Stimulated activated CD4-positive, alpha-beta T cell treated with anti-CD3 and anti-CD28 coated beads, Interleukin-4, amount 100 ng/mL, for 4 hours (primary cell): Measurements from ENCODE around the gene IFT88.
"Not testable (repeated sequence)": the region's sequence is repeated elsewhere in the genome, so short reads cannot be mapped to it uniquely, and the experiment has no call there.

Experiments
- DNase-seq, 2 experiments: peaks; one replicate each; pipeline ENCODE4 v3.0.0-alpha.2; 2020

Gene IFT88

DNA sequence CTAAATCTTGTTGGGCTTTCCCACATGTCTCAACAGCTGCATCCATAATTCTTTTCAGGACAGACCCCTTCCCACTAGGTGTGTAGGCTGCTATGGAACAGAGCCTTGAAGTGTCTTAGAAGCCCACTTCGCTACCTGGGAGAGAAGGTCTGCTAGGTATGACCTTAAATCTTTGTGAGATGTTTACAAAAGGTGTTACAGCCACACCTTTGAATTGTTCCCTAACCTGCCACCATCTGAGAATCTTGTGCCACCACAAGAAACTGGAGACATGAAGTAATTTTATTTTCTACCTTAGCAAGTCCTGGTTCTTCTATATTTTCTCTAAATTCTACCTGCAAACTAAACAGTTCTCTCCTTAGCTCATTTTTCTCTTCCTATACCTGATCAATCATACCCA lies 69.1 kb downstream of the IFT88 start:
- no peak for DNase-seq

GRCh38 chr13:20637811-20638210 lies 70.9 kb downstream of the IFT88 start:
- no peak for DNase-seq

DNA sequence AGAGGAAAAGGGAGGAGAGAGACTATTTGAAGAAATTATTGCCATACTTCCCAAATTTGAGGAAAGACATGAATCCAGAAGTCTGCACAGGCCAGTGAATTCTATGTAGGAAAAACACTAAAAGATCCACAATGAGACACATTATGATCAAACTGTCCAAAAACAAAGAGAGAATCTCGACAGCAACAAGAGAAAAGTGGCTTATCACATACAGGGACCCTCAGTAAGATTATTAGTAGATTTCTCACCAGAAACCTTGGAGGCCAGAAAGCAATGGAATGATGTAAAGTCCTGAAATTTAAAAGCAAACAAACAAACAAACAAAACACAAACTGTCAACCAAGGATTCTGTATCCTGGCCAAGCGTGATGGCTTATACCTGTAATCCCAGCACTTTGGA lies 80.8 kb downstream of the IFT88 start:
- no peak for DNase-seq

- DNase-seq: no peak
These were observed 86.0 kb downstream of the IFT88 start for GRCh38 chr13:20652946-20653345.

DNA sequence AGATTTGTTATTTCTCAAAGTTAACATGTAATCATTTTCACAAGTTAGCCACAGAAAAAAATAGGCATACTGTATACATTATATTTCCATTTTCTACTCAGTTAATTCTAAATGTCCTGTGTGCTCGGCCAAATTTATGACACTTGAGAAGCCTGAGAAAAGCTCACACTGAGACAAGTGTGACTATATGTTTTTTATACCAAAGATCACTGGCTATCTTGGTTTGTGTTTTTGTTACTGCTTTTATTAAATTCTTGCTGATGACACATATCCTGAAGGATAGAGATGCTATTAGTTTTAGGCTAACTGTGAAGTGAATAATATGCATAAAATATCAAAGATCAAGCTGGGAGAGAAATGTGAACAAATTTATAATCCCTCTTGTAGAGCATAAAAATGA lies 87.2 kb downstream of the IFT88 start:
- DNase-seq: no peak

GRCh38 chr13:20658451-20659040 lies 91.6 kb downstream of the IFT88 start:
- DNase-seq: no peak

DNA sequence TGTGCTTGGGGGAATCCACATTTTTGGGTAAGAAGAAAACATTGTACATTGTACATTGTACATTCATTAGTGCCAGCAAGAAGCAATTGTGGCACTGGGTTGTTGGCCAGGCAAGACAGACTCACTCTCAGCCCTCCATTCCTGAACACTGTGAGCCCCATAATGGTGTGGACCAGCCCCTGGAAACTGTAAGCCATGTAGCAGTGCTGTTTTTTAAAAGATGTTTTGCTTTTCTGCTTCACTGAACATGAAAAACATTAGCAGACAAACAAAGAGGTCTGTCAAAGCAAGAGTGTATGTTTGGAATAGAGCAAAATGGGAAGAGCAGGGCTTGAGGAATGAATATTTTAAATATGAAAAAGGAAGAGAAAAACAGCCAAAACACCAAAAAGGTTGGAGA lies 97.4 kb downstream of the IFT88 start:
- DNase-seq: no peak

GRCh38 chr13:20666948-20667347 lies 100.0 kb downstream of the IFT88 start:
- no peak for DNase-seq

DNA sequence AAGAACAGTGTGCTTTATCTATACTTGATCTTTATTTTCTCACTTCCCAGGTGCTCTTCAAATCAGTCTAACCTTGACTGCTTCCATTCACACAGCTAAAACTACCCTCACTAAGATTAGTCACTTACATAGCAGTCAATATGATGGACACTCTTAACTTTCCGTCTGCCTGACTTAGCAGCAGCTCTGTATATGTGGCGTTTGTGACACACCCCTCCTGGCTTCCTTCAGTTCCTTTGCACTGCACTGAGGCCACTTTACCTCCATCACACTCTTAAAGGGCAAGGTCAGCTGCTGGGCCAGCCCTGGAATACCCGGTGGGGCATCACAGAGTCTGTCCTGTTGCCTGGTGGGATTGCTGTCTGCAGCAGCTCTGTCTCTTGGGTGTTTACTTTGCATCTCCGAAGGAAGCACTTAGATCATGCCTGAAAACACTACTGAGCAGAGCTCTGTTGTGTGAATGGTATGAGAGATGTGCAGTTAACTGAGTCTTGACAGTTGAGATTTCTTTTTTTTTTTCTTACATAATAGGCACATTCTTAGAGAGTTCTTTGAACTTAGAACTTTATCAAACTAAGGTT lies 101.0 kb downstream of the IFT88 start:
- DNase-seq: no peak

DNA sequence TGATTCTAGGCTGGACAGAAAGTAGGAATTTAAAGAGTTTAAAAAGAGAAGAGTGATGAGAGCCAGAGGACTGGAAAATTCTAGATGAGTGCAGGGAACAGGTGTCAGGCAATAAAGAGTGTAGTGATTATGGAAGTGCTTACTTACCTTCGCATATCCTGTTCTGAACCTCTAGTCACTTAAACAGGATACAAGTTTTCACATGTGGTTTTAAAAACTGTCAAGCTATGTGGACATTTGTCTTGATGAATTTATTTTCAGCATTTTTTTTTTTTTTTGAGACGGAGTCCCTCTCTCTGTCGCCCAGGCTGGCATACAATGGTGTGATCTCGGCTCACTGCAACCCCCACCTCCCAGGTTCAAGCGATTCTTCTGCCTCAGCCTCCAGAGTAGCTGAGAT lies 102.2 kb downstream of the IFT88 start:
- DNase-seq: no peak

DNA sequence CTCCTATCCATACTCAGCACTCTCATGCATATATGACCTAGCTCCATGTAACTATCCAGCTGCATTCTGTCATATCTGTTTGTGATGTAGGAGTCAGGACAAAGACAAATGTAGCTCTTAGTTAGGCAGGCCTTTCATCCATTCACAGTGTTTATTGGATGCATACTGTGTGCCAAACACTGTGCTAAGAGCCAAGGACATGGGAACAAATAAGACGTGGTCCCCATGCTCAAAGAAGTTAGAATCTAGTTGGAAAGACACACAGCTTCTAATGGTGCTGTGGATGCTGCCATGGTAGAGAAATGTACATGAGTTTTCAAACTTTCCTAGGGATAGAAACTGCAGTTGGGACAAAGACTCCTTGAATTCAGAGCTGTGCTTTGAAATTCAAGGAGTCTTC lies 104.8 kb downstream of the IFT88 start:
- DNase-seq: no peak

DNA sequence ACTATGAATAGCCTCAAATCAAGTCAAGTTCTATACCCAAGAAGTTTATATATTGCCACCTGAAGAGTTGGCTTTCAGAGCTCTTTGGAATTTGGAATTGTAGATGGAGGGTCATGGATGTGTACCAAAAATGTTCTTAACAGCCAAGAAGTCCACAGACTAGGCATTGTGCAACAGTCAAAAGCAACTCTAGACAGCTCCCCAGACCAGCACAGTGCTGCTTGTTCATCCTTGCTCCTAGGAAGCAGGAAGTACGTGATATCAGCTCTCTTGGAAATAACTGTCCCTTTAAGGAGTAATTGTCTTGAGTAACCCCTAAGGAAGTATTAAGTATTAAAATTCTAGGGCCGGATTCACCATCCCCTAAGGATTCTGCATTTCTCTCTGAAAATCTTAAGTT lies 105.8 kb downstream of the IFT88 start:
- DNase-seq: no peak

DNA sequence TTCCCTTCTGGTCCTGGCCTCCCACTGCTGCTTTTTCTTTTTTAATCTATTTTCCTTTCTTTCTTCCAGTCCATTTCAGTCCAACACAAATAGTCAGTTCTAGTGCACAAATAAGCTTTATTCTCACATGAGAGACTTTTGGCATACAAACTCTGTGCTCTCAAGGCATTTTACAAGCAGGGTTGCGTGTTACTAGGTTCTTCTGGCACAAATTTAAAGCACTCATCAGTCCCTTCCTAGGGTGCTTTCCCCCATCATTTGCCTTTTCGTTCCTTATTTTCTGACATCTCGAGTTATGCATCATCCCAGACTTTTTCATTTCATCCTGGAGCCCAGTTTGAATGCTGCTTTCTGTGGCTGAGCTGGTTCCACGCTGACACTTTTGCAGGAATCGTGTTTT lies 106.8 kb downstream of the IFT88 start:
- DNase-seq: no peak

DNA sequence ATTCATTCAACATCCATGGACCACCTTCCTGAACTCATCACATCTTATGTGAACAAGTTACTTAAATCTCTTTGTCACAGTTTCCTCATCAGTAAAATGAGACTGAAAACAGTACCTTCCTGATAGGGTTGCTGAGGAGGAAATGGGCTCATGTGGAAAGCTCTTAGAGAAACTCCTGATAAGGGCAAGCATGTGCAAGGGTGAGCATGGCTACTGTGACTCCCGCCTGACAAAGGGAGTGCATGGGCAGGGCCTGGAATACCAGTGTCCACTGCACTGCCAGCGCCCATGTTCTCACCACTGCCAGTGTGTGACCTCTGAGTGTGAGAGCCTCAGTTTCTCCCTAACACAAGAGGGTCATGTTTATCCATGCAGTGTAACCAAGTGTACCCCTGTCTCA lies 109.3 kb downstream of the IFT88 start:
- DNase-seq: no peak

GRCh38 chr13:20678606-20679005 lies 111.6 kb downstream of the IFT88 start:
- DNase-seq: not testable (repeated sequence)

GRCh38 chr13:20679879-20680278 lies 112.9 kb downstream of the IFT88 start:
- no peak for DNase-seq

DNA sequence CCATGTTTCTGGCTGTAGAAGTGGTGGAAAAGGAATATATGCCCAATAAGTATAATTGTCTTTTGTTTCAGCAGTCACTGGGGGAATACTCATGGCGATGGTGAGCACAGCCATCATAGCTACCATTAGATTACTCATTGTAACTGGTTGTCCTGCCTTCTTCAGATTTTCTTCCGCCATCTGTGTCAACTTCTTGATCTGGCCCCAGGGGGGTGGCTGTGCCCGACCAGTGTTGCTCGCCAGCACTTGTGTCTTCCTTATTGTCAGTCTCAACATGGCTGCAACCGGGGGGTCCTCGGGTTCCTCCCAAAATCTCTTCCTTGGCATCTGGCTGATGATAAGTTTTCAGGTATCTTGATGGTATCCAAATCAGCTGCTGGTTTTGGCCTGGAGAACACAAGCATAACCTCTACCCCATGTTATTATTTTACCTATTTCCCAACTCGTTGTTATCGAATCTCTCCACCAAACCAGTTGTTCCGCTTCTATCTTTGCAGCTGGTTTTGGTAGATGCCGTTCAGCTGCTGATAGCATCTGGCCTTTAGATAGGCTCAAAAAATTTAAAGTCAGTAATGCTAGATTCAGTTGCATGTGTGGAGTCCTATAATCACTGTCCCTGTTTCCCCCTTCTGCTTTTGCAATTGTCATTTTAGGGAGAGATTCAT lies 113.6 kb downstream of the IFT88 start:
- no peak for DNase-seq

- DNase-seq: not testable (repeated sequence)
These were observed 114.5 kb downstream of the IFT88 start for GRCh38 chr13:20681481-20681880.

DNA sequence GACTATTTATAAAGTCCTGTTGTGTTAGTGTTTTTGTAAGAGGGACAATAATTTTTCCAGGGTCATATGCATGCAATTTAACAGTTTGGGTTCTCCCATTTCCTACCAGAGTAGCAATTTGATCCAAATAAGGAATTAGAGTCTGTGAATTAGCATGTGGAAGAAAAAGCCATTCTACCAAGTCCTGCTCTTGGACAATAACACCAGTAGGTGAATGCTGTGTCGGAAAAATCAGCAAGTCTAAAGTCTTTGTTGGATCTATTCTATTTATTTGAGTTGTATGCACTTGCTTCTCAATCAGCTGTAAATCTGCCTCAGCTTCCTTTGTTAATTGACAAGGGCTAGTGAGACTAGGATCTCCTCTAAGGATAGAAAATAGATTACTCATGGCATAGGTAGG lies 115.1 kb downstream of the IFT88 start:
- DNase-seq: no peak

DNA sequence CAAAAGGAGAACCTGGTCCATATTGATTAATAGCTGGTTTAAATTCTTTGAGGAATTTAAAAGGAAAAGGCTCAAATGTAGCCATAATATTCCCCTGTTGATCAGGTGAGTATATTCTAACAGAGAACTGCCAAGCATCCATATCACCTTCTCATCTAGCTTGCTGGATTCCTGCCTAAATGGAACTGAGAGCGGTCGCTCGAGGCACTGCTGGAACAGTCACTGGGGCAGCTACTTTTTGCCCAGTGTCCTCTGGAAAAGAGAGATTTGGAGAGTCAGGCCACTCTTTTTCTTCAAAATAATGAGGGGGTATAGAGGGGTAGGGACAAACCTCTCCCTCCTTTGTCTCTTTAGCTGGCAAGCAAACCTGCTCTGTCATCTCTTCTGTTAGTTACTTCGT lies 117.1 kb downstream of the IFT88 start:
- no peak for DNase-seq

GRCh38 chr13:20684546-20684945 lies 117.6 kb downstream of the IFT88 start:
- DNase-seq: no peak

GRCh38 chr13:20685092-20685491 lies 118.1 kb downstream of the IFT88 start:
- no peak for DNase-seq

- no peak for DNase-seq
These were observed 119.2 kb downstream of the IFT88 start for GRCh38 chr13:20686167-20686566.

DNA sequence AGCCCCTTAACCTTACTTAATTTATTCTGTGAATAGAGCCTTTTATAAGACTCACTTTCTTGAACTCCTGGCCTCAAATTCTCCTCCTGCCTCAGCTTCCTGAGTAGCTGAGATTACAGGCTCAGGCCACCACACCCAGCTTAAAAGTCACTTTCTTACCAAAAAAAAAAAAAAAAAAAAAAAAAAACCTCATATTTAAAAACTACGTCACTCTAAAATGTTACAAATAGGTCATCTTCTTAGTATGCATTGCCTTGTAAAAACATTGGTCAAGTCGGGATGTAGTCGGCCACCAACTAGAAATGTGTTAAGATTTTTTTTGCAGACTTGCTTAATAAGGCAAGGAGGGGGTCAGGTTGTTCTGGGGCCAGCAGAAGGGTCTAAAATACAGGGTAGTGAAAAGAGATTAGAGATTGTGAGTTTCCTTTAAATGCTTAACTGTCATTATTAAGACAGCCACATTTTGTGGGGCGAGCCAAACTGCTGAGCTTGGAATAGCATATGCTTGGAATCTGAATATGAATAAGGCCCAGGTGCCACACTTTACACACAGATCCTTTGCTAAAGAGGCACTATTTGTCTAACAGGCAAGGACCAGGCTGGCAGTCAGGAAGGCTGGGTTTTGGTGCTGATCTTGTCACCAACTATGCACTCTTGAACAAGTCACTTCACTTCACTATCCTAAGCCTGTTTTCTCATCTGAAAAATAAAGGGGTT lies 120.1 kb downstream of the IFT88 start:
- no peak for DNase-seq
